OCI-LY7 (cell line): ENCODE data around the gene DIPK1C.

Experiments
- CTCF ChIP-seq: fragments of 200-600 bp; sonication (generic); conservative IDR thresholded peaks from 2 replicates; pipeline ENCODE4 v1.5.1; 2014; ENCODE audit warnings: mild to moderate bottlenecking, antibody characterized with exemption, low read length, moderate library complexity, mixed read lengths
- EZH2phosphoT487 ChIP-seq: fragments of 200-600 bp; sonication (generic); IDR thresholded peaks from 2 replicates; pipeline ENCODE4 v1.6.1; 2018; ENCODE audit warnings: low read depth, borderline replicate concordance, mild to moderate bottlenecking, mixed run types, antibody characterized with exemption, low read length, moderate library complexity, mixed read lengths

GRCh38 chr18:74392323-74392722, 64.8 kb downstream of the DIPK1C start:
- no peak for TF ChIP-seq CTCF
- no peak for TF ChIP-seq EZH2phosphoT487
